Stimulated activated CD8-positive, alpha-beta memory T cell treated with anti-CD3 and anti-CD28 coated beads, Interleukin-15, amount 100 ng/mL, for 24 hours (primary cell): ENCODE measurements around the gene SCGB2A2.

Experiments used
- DNase-seq: peaks from one replicate; pipeline ENCODE4 v3.0.0-alpha.2; 2020; ENCODE audit warnings: low read depth

SCGB2A2 gene

DNA sequence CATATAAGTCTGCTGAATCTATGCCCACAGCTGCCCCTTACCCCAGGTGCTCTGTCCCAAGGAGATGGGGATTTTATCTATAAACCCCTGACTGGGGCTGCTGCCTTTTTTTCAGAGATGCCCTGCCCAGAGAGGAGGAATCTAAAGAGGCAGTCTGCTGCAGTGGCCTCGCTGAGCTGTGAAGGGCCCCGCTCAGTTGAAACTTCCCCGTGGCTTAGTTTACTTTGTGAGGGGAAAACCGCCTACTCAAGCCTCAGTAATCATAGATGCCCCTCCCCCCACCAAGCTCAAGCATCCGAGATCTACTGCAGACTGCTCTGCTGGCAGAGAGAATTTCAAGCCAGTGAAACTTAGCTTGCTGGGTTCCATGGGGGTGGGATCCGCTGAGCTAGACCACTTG is 36.3 kb downstream of the SCGB2A2 start:
- DNase-seq: no peak

DNA sequence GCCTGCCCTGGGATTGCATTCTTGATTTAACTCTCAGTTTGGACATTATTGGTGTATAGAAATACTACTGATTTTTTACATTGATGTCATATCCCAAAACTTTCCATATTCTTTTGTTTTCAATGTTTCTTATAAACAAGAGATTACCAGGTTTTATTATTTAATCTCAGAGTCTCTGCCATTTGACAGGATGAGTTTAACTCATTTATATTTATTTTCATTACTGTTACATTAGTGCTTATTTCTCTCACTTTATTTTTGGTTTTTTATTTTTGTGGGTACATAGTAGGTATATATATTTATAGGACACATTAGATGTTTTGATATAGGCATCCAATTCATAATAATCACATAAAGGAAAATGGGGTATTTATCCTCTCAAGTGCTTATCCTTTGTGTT is 38.0 kb downstream of the SCGB2A2 start:
- no peak for DNase-seq

DNA sequence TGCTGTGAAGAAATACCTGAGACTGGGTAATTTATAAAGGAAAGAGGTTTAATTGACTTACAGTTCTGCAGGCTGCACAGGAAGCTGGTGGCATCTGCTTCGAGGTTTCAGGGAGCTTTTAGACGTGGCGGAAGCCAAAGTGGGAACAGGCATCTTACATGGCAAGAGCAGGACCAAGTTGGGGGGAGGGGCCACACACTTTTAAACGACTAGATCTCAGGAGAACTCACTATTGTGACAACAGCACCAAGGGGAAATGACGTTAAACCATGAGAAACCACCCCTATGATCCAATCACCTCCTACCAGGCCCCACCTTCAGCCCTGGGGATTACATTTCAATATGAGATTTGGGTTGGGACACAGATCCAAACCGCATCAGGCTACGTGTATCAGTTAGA is 40.0 kb downstream of the SCGB2A2 start:
- no peak for DNase-seq

DNA sequence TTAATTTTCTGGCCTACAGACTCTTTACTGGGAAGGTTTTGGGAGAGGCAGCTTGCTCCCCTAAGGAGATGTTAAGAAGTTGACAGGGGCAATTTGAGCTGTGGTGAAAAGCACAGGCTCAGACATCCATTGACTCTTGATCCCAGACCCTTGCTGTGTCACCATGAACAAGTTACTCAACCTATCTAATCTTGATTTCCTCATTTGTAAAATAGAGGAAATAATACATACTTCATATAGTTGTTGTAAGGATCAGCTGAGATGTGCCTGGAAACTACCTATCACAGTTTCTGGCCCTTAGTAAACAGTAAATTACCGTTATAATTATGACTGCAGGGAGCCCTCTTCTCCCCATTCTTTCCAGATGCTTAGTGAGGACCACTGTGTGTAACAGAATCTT is 45.5 kb downstream of the SCGB2A2 start:
- no peak for DNase-seq

DNA sequence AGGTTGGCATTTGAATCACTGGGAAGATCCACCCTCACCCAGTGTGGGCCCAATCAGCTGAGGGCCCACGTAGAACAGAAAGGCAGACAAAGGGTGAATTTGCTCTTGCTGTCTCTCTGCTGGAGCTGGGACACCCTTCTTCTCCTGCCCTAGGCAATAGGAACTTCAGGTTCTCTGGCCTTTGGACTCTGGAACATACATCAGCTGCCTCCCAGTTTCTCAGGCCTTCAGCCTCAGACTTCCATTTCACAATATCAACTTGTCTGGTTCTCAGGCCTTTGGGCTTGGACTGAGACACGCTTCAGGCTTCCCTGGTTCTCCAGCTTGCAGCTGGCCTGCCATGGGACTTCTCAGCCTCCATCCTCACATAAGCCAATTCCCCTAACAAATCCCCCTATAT is 52.6 kb downstream of the SCGB2A2 start:
- DNase-seq: no peak
